SK-N-DZ (cell line): Measurements from ENCODE around the gene ATRAID.
"Not testable (repeated sequence)": the region's sequence is repeated elsewhere in the genome, so short reads cannot be mapped to it uniquely, and the experiment has no call there.

ENCODE experiments used
- DNase-seq: peaks from one replicate; pipeline ENCODE4 v3.0.0-alpha.2; 2015; ENCODE audit warnings: low spot score

ATRAID gene

GRCh38 chr2:27191070-27191829 is 20.6 kb upstream of the ATRAID start:
- peak; percentile 57 for DNase-seq

- no peak for DNase-seq
Measured at GRCh38 chr2:27194538-27195354, 17.1 kb upstream of the ATRAID start.

GRCh38 chr2:27195799-27196198 is 16.0 kb upstream of the ATRAID start:
- not testable (repeated sequence) for DNase-seq

GRCh38 chr2:27198068-27198467 is 13.8 kb upstream of the ATRAID start:
- DNase-seq = not testable (repeated sequence)

GRCh38 chr2:27198627-27199026 is 13.2 kb upstream of the ATRAID start:
- no peak for DNase-seq

GRCh38 chr2:27199241-27199640 is 12.6 kb upstream of the ATRAID start:
- DNase-seq = no peak

GRCh38 chr2:27201675-27202074 is 10.2 kb upstream of the ATRAID start:
- no peak for DNase-seq

- no peak for DNase-seq
Measured at GRCh38 chr2:27202854-27203253, 9.0 kb upstream of the ATRAID start.

GRCh38 chr2:27203741-27204140 is 8.1 kb upstream of the ATRAID start:
- DNase-seq = no peak

GRCh38 chr2:27204566-27204965 is 7.3 kb upstream of the ATRAID start:
- no peak for DNase-seq

GRCh38 chr2:27205206-27205605 is 6.6 kb upstream of the ATRAID start:
- no peak for DNase-seq

GRCh38 chr2:27206346-27206745 is 5.5 kb upstream of the ATRAID start:
- no peak for DNase-seq

- no peak for DNase-seq
Measured at GRCh38 chr2:27208486-27209050, 3.3 kb upstream of the ATRAID start.

GRCh38 chr2:27209621-27210401 is 2.0 kb upstream of the ATRAID start:
- no peak for DNase-seq

- no peak for DNase-seq
Measured at GRCh38 chr2:27211241-27211942, 449 bp upstream of the ATRAID start.

- DNase-seq = peak; percentile 11
Measured at GRCh38 chr2:27212626-27213471, 1.0 kb downstream of the ATRAID start.

GRCh38 chr2:27214941-27215340 is 3.1 kb downstream of the ATRAID start:
- DNase-seq = no peak

- DNase-seq = no peak
Measured at GRCh38 chr2:27216416-27217137, 4.7 kb downstream of the ATRAID start.
